ENCODE data around the gene TMEM184B. TPM values are rescaled to one million over a fixed set of nuclear protein-coding genes. Genes with fewer than 3 reads are reported as not detected.

The TMEM184B gene
- polyA plus RNA-seq, 1 experiment, result 75.5 TPM

DNA sequence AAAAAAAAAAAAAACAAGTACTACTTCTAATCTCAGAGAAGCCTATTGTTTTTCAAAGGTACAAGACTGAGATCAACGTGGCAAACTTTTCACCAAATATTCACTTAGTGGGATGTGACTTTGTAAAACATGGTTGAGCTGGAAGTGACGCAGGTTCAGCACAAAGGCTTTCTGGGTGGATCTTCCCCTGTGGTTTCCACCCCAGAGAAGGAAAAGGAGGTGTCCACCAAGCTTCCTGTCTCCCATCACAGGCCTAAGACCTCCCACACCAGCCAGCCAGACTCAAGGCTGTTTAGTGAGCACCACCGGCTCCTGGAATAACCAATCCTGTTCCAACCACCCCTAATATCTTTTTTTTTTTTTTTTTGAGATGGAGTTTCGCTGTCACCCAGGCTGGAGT is 5.7 kb downstream of the TMEM184B start:
- POLR2A ChIA-PET, result interaction anchor here (0.7 kb wide), 1 partner anchor 54 kb away, joined by 3 read pairs; no protein-coding TSS in a partner anchor
- Histone ChIP-seq H3K27me3 (ENCODE audit: control insufficient read depth, insufficient read depth, low read length) (no peaks in the 10 kb centered on the region), H3K36me3 (ENCODE audit: control insufficient read depth, insufficient read depth, low read length) (peaks cover 8% of the 10 kb centered on the region), H3K4me3 (ENCODE audit: low read depth, low read length) (no peak overlapping the region)
- no peak for TF ChIP-seq CTCF (IDR thresholded peaks at IDR 0.05; ENCODE audit: insufficient read depth, low read depth, low read length)
- CTCF ChIA-PET, result interaction anchor here (1.0 kb wide), 1 partner anchor 10 kb away, joined by 3 read pairs; no protein-coding TSS in a partner anchor
- DNase-seq (ENCODE audit: low read depth), result no peak

GRCh38 chr22:38266120-38266519 is 6.7 kb downstream of the TMEM184B start:
- DNase-seq (ENCODE audit: low read depth), result no peak
- Histone ChIP-seq H3K36me3 (ENCODE audit: control insufficient read depth, insufficient read depth, low read length) (peaks cover 8% of the 10 kb centered on the region), H3K4me3 (ENCODE audit: low read depth, low read length) (no peak overlapping the region), H3K27me3 (ENCODE audit: control insufficient read depth, insufficient read depth, low read length) (no peaks in the 10 kb centered on the region)
- no peak for TF ChIP-seq CTCF (IDR thresholded peaks at IDR 0.05; ENCODE audit: insufficient read depth, low read depth, low read length)
- ChIA-PET CTCF (interaction anchor here (0.6 to 1.0 kb wide), 2 partner anchors 9 to 120 kb away, joined by 3 read pairs; no protein-coding TSS in a partner anchor), POLR2A (interaction anchor here (0.7 kb wide), 1 partner anchor 55 kb away, joined by 3 read pairs; no protein-coding TSS in a partner anchor)

GRCh38 chr22:38264322-38264843 is 8.4 kb downstream of the TMEM184B start:
- Histone ChIP-seq H3K27me3 (ENCODE audit: control insufficient read depth, insufficient read depth, low read length) (no peaks in the 10 kb centered on the region), H3K36me3 (ENCODE audit: control insufficient read depth, insufficient read depth, low read length) (peaks cover 5% of the 10 kb centered on the region), H3K4me3 (ENCODE audit: low read depth, low read length) (no peak overlapping the region)
- ChIA-PET POLR2A (no interaction called here), CTCF (no interaction called here)
- DNase-seq (ENCODE audit: low read depth), result no peak
- TF ChIP-seq CTCF (IDR thresholded peaks at IDR 0.05; ENCODE audit: insufficient read depth, low read depth, low read length), result no peak

DNA sequence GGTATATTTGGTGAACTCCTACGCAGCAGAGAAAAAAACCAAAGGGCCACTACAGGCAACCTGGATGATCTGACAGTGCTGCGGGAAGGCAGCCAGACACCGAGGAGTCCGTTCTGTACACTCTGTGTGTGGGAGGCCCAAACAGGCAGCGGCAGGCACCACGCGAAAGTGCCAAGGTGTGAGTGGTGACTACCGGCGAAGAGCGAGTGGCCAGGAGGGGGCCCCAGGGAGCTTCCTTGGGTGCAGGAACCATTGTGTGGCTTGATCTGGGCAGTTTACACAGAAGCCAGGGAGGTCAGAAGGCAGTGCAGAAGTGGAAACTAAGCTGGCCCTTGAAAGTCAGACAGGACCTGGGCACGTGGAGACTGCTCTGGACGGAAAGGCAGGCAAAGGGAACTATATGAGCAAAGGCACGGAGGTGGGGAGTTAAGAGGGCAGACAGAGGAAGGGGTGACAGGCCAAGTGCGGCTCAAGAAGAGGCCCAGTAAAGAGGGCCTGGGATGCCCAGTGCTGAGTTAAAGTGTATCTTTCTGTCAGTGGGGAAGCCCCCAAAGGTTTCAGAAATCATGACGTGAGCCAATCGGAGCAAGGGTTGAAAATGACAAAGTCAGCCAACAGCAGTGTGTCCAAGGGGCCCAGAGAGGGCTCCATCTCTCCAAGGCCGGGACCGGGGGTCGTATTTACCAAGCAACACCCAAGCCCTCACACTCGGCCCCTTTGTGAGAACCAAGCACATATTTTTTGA is 10.6 kb downstream of the TMEM184B start:
- H3K4me3 ChIP-seq (ENCODE audit: low read depth, low read length), result no peak overlapping the region
- H3K36me3 ChIP-seq (ENCODE audit: control insufficient read depth, insufficient read depth, low read length), result peaks cover 5% of the 10 kb centered on the region
- no peaks in the 10 kb centered on the region for H3K27me3 ChIP-seq (ENCODE audit: control insufficient read depth, insufficient read depth, low read length)
- CTCF ChIA-PET, result interaction anchor here (0.6 to 1.4 kb wide), 8 partner anchors 9 to 164 kb away, joined by 3 to 4 read pairs (median 3); no protein-coding TSS in a partner anchor
- POLR2A ChIA-PET, result no interaction called here
- DNase-seq (ENCODE audit: low read depth), result no peak
- TF ChIP-seq CTCF (IDR thresholded peaks at IDR 0.05; ENCODE audit: insufficient read depth, low read depth, low read length), result peak; percentile 43
